ENCODE data around the gene HPCA. TPM values are rescaled to one million over a fixed set of nuclear protein-coding genes. Genes with fewer than 3 reads are reported as not detected.
"Not testable (repeated sequence)": the region's sequence is repeated elsewhere in the genome, so short reads cannot be mapped to it uniquely, and the experiment has no call there.

The HPCA gene
- total and polyA plus RNA-seq, 2 donors, result 0.24 to 0.34 TPM

- Histone ChIP-seq H3K27me3 (ENCODE audit: control insufficient read depth in 2 of 2, insufficient read depth in 1 of 2, low read length in 1 of 2) (peaks cover 32 to 65% of the 10 kb centered on the region in 2 donors), H3K9me3 (ENCODE audit: control insufficient read depth in 2 of 2, insufficient read depth in 1 of 2, low read length in 1 of 2) (no peaks in the 10 kb centered on the region), H3K4me1 (ENCODE audit: control insufficient read depth in 2 of 2, insufficient read depth in 2 of 2, low read length in 2 of 2) (peaks cover 0 to 4% of the 10 kb centered on the region in 2 donors), H3K4me3 (ENCODE audit: low read length in 2 of 2) (no peak overlapping the region), H3K36me3 (ENCODE audit: control insufficient read depth in 2 of 2, insufficient read depth in 2 of 2, low read length in 1 of 2) (no peaks in the 10 kb centered on the region), H3K27ac (ENCODE audit: low read depth in 1 of 2, low read length in 1 of 2) (no peak overlapping the region)
- DNase-seq (ENCODE audit: low read depth in 6 of 9, low spot score in 9 of 9), result no peak
- WGBS, result 88% methylated on average over 2 of the region's 2 CpGs
Observed at GRCh38 chr1:32904797-32905196, 18.5 kb downstream of the HPCA start.

GRCh38 chr1:32905588-32905987 lies 19.3 kb downstream of the HPCA start:
- not testable (repeated sequence) for H3K4me1 ChIP-seq (ENCODE audit: control insufficient read depth in 2 of 2, insufficient read depth in 2 of 2, low read length in 2 of 2); H3K36me3 ChIP-seq (ENCODE audit: control insufficient read depth in 2 of 2, insufficient read depth in 2 of 2, low read length in 1 of 2); H3K27ac ChIP-seq (ENCODE audit: low read depth in 1 of 2, low read length in 1 of 2); H3K4me3 ChIP-seq (ENCODE audit: low read length in 2 of 2); H3K9me3 ChIP-seq (ENCODE audit: control insufficient read depth in 2 of 2, insufficient read depth in 1 of 2, low read length in 1 of 2); DNase-seq (ENCODE audit: low read depth in 6 of 9, low spot score in 9 of 9)
- WGBS, result 84% methylated on average over 10 of the region's 10 CpGs
- H3K27me3 ChIP-seq (ENCODE audit: control insufficient read depth in 2 of 2, insufficient read depth in 1 of 2, low read length in 1 of 2), result peaks cover 24 to 57% of the 10 kb centered on the region in 2 donors

- Histone ChIP-seq H3K27ac (ENCODE audit: low read depth in 1 of 2, low read length in 1 of 2) (no peak overlapping the region), H3K9me3 (ENCODE audit: control insufficient read depth in 2 of 2, insufficient read depth in 1 of 2, low read length in 1 of 2) (no peaks in the 10 kb centered on the region), H3K36me3 (ENCODE audit: control insufficient read depth in 2 of 2, insufficient read depth in 2 of 2, low read length in 1 of 2) (no peaks in the 10 kb centered on the region), H3K27me3 (ENCODE audit: control insufficient read depth in 2 of 2, insufficient read depth in 1 of 2, low read length in 1 of 2) (peaks cover 14 to 49% of the 10 kb centered on the region in 2 donors), H3K4me3 (ENCODE audit: low read length in 2 of 2) (no peak overlapping the region), H3K4me1 (ENCODE audit: control insufficient read depth in 2 of 2, insufficient read depth in 2 of 2, low read length in 2 of 2) (no peaks in the 10 kb centered on the region)
- DNase-seq (ENCODE audit: low read depth in 6 of 9, low spot score in 9 of 9), result no peak
- 93% methylated on average over 7 of the region's 7 CpGs for WGBS
Observed at GRCh38 chr1:32906654-32907053, 20.4 kb downstream of the HPCA start.

GRCh38 chr1:32907435-32907834 lies 21.1 kb downstream of the HPCA start:
- Histone ChIP-seq H3K27me3 (ENCODE audit: control insufficient read depth in 2 of 2, insufficient read depth in 1 of 2, low read length in 1 of 2) (peaks cover 8 to 41% of the 10 kb centered on the region in 2 donors), H3K27ac (ENCODE audit: low read depth in 1 of 2, low read length in 1 of 2) (no peak overlapping the region), H3K36me3 (ENCODE audit: control insufficient read depth in 2 of 2, insufficient read depth in 2 of 2, low read length in 1 of 2) (no peaks in the 10 kb centered on the region), H3K9me3 (ENCODE audit: control insufficient read depth in 2 of 2, insufficient read depth in 1 of 2, low read length in 1 of 2) (no peaks in the 10 kb centered on the region), H3K4me1 (ENCODE audit: control insufficient read depth in 2 of 2, insufficient read depth in 2 of 2, low read length in 2 of 2) (no peaks in the 10 kb centered on the region), H3K4me3 (ENCODE audit: low read length in 2 of 2) (no peak overlapping the region)
- 39% methylated on average over 4 of the region's 4 CpGs for WGBS
- DNase-seq (ENCODE audit: low read depth in 6 of 9, low spot score in 9 of 9), result no peak

GRCh38 chr1:32910319-32910718 lies 24.0 kb downstream of the HPCA start:
- Histone ChIP-seq H3K4me1 (ENCODE audit: control insufficient read depth in 2 of 2, insufficient read depth in 2 of 2, low read length in 2 of 2) (no peaks in the 10 kb centered on the region), H3K27ac (ENCODE audit: low read depth in 1 of 2, low read length in 1 of 2) (no peak overlapping the region), H3K36me3 (ENCODE audit: control insufficient read depth in 2 of 2, insufficient read depth in 2 of 2, low read length in 1 of 2) (no peaks in the 10 kb centered on the region), H3K9me3 (ENCODE audit: control insufficient read depth in 2 of 2, insufficient read depth in 1 of 2, low read length in 1 of 2) (no peaks in the 10 kb centered on the region), H3K4me3 (ENCODE audit: low read length in 2 of 2) (no peak overlapping the region), H3K27me3 (ENCODE audit: control insufficient read depth in 2 of 2, insufficient read depth in 1 of 2, low read length in 1 of 2) (peaks cover 0 to 19% of the 10 kb centered on the region in 2 donors)
- no peak for DNase-seq (ENCODE audit: low read depth in 6 of 9, low spot score in 9 of 9)
- 95% methylated on average over 5 of the region's 5 CpGs for WGBS

GRCh38 chr1:32915766-32916706 lies 29.7 kb downstream of the HPCA start:
- peaks cover 0 to 26% of the 10 kb centered on the region in 2 donors for H3K27me3 ChIP-seq (ENCODE audit: control insufficient read depth in 2 of 2, insufficient read depth in 1 of 2, low read length in 1 of 2)
- DNase-seq (ENCODE audit: low read depth in 6 of 9, low spot score in 9 of 9), result no peak
- no peaks in the 10 kb centered on the region for H3K9me3 ChIP-seq (ENCODE audit: control insufficient read depth in 2 of 2, insufficient read depth in 1 of 2, low read length in 1 of 2)
- H3K36me3 ChIP-seq (ENCODE audit: control insufficient read depth in 2 of 2, insufficient read depth in 2 of 2, low read length in 1 of 2), result no peaks in the 10 kb centered on the region
- H3K4me3 ChIP-seq (ENCODE audit: low read length in 2 of 2), result no peak overlapping the region
- 98% methylated on average over 12 of the region's 12 CpGs for WGBS
- no peaks in the 10 kb centered on the region for H3K4me1 ChIP-seq (ENCODE audit: control insufficient read depth in 2 of 2, insufficient read depth in 2 of 2, low read length in 2 of 2)
- no peak overlapping the region for H3K27ac ChIP-seq (ENCODE audit: low read depth in 1 of 2, low read length in 1 of 2)

GRCh38 chr1:32917521-32917920 lies 31.2 kb downstream of the HPCA start:
- 8% methylated on average over 7 of the region's 7 CpGs for WGBS
- no peaks in the 10 kb centered on the region for H3K9me3 ChIP-seq (ENCODE audit: control insufficient read depth in 2 of 2, insufficient read depth in 1 of 2, low read length in 1 of 2)
- peaks cover 0 to 28% of the 10 kb centered on the region in 2 donors for H3K27me3 ChIP-seq (ENCODE audit: control insufficient read depth in 2 of 2, insufficient read depth in 1 of 2, low read length in 1 of 2)
- DNase-seq (ENCODE audit: low read depth in 6 of 9, low spot score in 9 of 9), result no peak
- no peak overlapping the region for H3K27ac ChIP-seq (ENCODE audit: low read depth in 1 of 2, low read length in 1 of 2)
- no peaks in the 10 kb centered on the region for H3K4me1 ChIP-seq (ENCODE audit: control insufficient read depth in 2 of 2, insufficient read depth in 2 of 2, low read length in 2 of 2)
- H3K36me3 ChIP-seq (ENCODE audit: control insufficient read depth in 2 of 2, insufficient read depth in 2 of 2, low read length in 1 of 2), result no peaks in the 10 kb centered on the region
- no peak overlapping the region for H3K4me3 ChIP-seq (ENCODE audit: low read length in 2 of 2)

- Histone ChIP-seq H3K27ac (ENCODE audit: low read depth in 1 of 2, low read length in 1 of 2) (no peak overlapping the region), H3K4me3 (ENCODE audit: low read length in 2 of 2) (no peak overlapping the region), H3K9me3 (ENCODE audit: control insufficient read depth in 2 of 2, insufficient read depth in 1 of 2, low read length in 1 of 2) (no peaks in the 10 kb centered on the region), H3K36me3 (ENCODE audit: control insufficient read depth in 2 of 2, insufficient read depth in 2 of 2, low read length in 1 of 2) (no peaks in the 10 kb centered on the region), H3K27me3 (ENCODE audit: control insufficient read depth in 2 of 2, insufficient read depth in 1 of 2, low read length in 1 of 2) (peaks cover 0 to 34% of the 10 kb centered on the region in 2 donors), H3K4me1 (ENCODE audit: control insufficient read depth in 2 of 2, insufficient read depth in 2 of 2, low read length in 2 of 2) (no peaks in the 10 kb centered on the region)
- no peak for DNase-seq (ENCODE audit: low read depth in 6 of 9, low spot score in 9 of 9)
- WGBS, result 70% methylated on average over 1 of the region's 1 CpG
Observed at GRCh38 chr1:32918179-32918578, 31.9 kb downstream of the HPCA start.

- 91% methylated on average over 11 of the region's 11 CpGs for WGBS
- Histone ChIP-seq H3K36me3 (ENCODE audit: control insufficient read depth in 2 of 2, insufficient read depth in 2 of 2, low read length in 1 of 2) (no peaks in the 10 kb centered on the region), H3K4me1 (ENCODE audit: control insufficient read depth in 2 of 2, insufficient read depth in 2 of 2, low read length in 2 of 2) (no peaks in the 10 kb centered on the region), H3K9me3 (ENCODE audit: control insufficient read depth in 2 of 2, insufficient read depth in 1 of 2, low read length in 1 of 2) (no peaks in the 10 kb centered on the region), H3K27me3 (ENCODE audit: control insufficient read depth in 2 of 2, insufficient read depth in 1 of 2, low read length in 1 of 2) (peaks cover 14 to 53% of the 10 kb centered on the region in 2 donors), H3K4me3 (ENCODE audit: low read length in 2 of 2) (no peak overlapping the region), H3K27ac (ENCODE audit: low read depth in 1 of 2, low read length in 1 of 2) (no peak overlapping the region)
- DNase-seq (ENCODE audit: low read depth in 6 of 9, low spot score in 9 of 9), result no peak
Observed at GRCh38 chr1:32919811-32920733, 33.8 kb downstream of the HPCA start.
